ENCODE measurements around the gene EP300.

The EP300 gene

GRCh38 chr22:41127451-41127850 is 35.1 kb downstream of the EP300 start (continued):
- TF ChIP-seq ZNF843 (tag by site-specific recombination; IDR thresholded peaks at IDR 0.05) (no peak), REPIN1 (tag by site-specific recombination; IDR thresholded peaks at IDR 0.05; ENCODE audit: low read depth) (no peak), ZNF248 (tag by site-specific recombination; IDR thresholded peaks at IDR 0.05) (no peak), ZNF768 (tag by site-specific recombination; IDR thresholded peaks at IDR 0.05) (no peak), ZSCAN4 (tag by site-specific recombination; IDR thresholded peaks at IDR 0.05) (no peak), ZNF140 (tag by site-specific recombination; IDR thresholded peaks at IDR 0.05) (no peak), ZNF561 (tag by site-specific recombination; IDR thresholded peaks at IDR 0.05; ENCODE audit: borderline replicate concordance) (no peak)

- POLR2A ChIA-PET, result no interaction called here
- TF ChIP-seq ZBTB8A (tag by site-specific recombination; IDR thresholded peaks at IDR 0.05), result no peak
- TF ChIP-seq HIC1 (tag by site-specific recombination; IDR thresholded peaks at IDR 0.05), result no peak
- TF ChIP-seq ZNF133 (tag by site-specific recombination; IDR thresholded peaks at IDR 0.05), result no peak
- no peak for TF ChIP-seq ZSCAN16 (tag by site-specific recombination; IDR thresholded peaks at IDR 0.05)
- no peak for TF ChIP-seq ZNF311 (tag by site-specific recombination; IDR thresholded peaks at IDR 0.05; ENCODE audit: borderline replicate concordance)
- H3K27ac ChIP-seq (ENCODE audit: extremely low read depth, low read depth, low read length), result no peak overlapping the region
- no peaks in the 10 kb centered on the region for H3K4me1 ChIP-seq (ENCODE audit: control insufficient read depth, insufficient read depth, low read length)
- no peak overlapping the region for H3K4me3 ChIP-seq (ENCODE audit: low read depth, low read length)
- peaks cover 88 to 94% of the 10 kb centered on the region in 2 experiments for H3K36me3 ChIP-seq (ENCODE audit: control insufficient read depth in 2 of 2, insufficient read depth in 1 of 2, low read length in 2 of 2)
- CTCF ChIA-PET, result no interaction called here
- no peaks in the 10 kb centered on the region for H3K9me3 ChIP-seq (ENCODE audit: control insufficient read depth, insufficient read depth, low read depth, low read length)
These were observed 36.2 kb downstream of the EP300 start for GRCh38 chr22:41128606-41129005.

GRCh38 chr22:41132550-41132949 is 40.2 kb downstream of the EP300 start:
- peaks cover 97 to 98% of the 10 kb centered on the region in 2 experiments for H3K36me3 ChIP-seq (ENCODE audit: control insufficient read depth in 2 of 2, insufficient read depth in 1 of 2, low read length in 2 of 2)
- no peak overlapping the region for H3K27ac ChIP-seq (ENCODE audit: extremely low read depth, low read depth, low read length)
- H3K4me3 ChIP-seq (ENCODE audit: low read depth, low read length), result no peak overlapping the region
- no peaks in the 10 kb centered on the region for H3K9me3 ChIP-seq (ENCODE audit: control insufficient read depth, insufficient read depth, low read depth, low read length)
- no peaks in the 10 kb centered on the region for H3K4me1 ChIP-seq (ENCODE audit: control insufficient read depth, insufficient read depth, low read length)
- ChIA-PET CTCF (interaction anchor here (0.7 to 2.2 kb wide), 3 partner anchors 77 to 504 kb away, joined by 3 to 9 read pairs (median 5); no protein-coding TSS in a partner anchor), POLR2A (interaction anchor here (0.6 to 0.7 kb wide), 2 partner anchors 36 to 200 kb away, joined by 3 to 10 read pairs; no protein-coding TSS in a partner anchor)
- TF ChIP-seq ZNF830 (tag by site-specific recombination; IDR thresholded peaks at IDR 0.05; ENCODE audit: low read depth) (no peak), ZNF10 (tag by site-specific recombination; IDR thresholded peaks at IDR 0.05) (no peak), ZBTB21 (tag by site-specific recombination; IDR thresholded peaks at IDR 0.05) (no peak), RBAK (tag by site-specific recombination; IDR thresholded peaks at IDR 0.05) (no peak), ZNF510 (tag by site-specific recombination; IDR thresholded peaks at IDR 0.05; ENCODE audit: insufficient replicate concordance) (no peak), ZNF792 (tag by site-specific recombination; IDR thresholded peaks at IDR 0.05) (no peak), PATZ1 (tag by site-specific recombination; IDR thresholded peaks at IDR 0.05) (no peak), ZNF544 (tag by site-specific recombination; IDR thresholded peaks at IDR 0.05) (no peak), ZNF146 (tag by site-specific recombination; IDR thresholded peaks at IDR 0.05) (no peak), SP2 (tag by site-specific recombination; IDR thresholded peaks at IDR 0.05) (no peak), ZNF16 (tag by site-specific recombination; IDR thresholded peaks at IDR 0.05; ENCODE audit: low read depth) (no peak), ZNF571 (tag by site-specific recombination; IDR thresholded peaks at IDR 0.05) (no peak), ZNF645 (tag by site-specific recombination; IDR thresholded peaks at IDR 0.05) (no peak), ZXDB (tag by site-specific recombination; IDR thresholded peaks at IDR 0.05) (no peak), ZNF837 (tag by site-specific recombination; IDR thresholded peaks at IDR 0.05) (no peak), ZNF138 (tag by site-specific recombination; IDR thresholded peaks at IDR 0.05; ENCODE audit: borderline replicate concordance) (no peak), ZNF585B (tag by site-specific recombination; IDR thresholded peaks at IDR 0.05) (no peak)

Measured in HEK293 (cell line).